22Rv1 (cell line): ENCODE measurements around the gene BST1.

Experiments
- ZFX ChIP-seq: fragments of 450-650 bp; IDR thresholded peaks from 2 replicates; pipeline ENCODE4 v1.6.1; 2017; ENCODE audit warnings: antibody characterized with exemption, borderline replicate concordance
- TF ChIP-seq, protein P1 (sequence below): fragments of 450-650 bp; IDR thresholded peaks from 2 replicates; pipeline ENCODE4 v1.5.1; 2017; ENCODE audit warnings: mild to moderate bottlenecking

DNA sequence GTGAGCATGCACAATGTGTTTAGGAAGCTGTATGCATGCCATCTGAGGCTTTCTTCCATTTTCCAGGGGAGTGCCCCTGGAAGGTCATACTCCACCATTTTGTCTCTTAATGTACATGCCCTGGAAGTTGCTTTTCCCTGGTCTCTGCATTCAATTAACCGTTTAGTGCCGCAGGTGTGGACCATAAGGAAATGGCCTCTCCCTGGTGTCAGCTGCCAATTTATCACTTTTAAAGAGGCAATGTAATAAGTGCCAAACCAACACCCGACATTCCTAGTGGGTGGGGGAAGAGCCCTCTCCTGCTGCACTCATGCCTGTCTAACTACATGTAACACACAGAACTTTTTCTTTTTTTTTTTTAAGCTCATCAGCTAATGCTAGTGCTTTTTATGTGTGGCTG, 7.1 kb upstream of the BST1 start:
- TF ChIP-seq, protein P1, sequence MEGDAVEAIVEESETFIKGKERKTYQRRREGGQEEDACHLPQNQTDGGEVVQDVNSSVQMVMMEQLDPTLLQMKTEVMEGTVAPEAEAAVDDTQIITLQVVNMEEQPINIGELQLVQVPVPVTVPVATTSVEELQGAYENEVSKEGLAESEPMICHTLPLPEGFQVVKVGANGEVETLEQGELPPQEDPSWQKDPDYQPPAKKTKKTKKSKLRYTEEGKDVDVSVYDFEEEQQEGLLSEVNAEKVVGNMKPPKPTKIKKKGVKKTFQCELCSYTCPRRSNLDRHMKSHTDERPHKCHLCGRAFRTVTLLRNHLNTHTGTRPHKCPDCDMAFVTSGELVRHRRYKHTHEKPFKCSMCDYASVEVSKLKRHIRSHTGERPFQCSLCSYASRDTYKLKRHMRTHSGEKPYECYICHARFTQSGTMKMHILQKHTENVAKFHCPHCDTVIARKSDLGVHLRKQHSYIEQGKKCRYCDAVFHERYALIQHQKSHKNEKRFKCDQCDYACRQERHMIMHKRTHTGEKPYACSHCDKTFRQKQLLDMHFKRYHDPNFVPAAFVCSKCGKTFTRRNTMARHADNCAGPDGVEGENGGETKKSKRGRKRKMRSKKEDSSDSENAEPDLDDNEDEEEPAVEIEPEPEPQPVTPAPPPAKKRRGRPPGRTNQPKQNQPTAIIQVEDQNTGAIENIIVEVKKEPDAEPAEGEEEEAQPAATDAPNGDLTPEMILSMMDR = no peak
- no peak for TF ChIP-seq ZFX
